ENCODE results near the gene MGAM2. TPM values are rescaled to one million over a fixed set of nuclear protein-coding genes. Genes with fewer than 3 reads are reported as not detected.

MGAM2 gene
- 1 to 10 TPM in 3 of 4 donors, under 1 TPM in 1; under 0.01 to 7.3 (median 2.3) TPM for total RNA-seq

GRCh38 chr7:142111499-142111898 is at the start of gene MGAM2:
Gene MGAM2, plus strand, starts transcription at chr7:142111718. Its CDS starts 5,156 bp downstream, at chr7:142116874.
- no peaks in the 10 kb centered on the region for H3K27me3 ChIP-seq
- no peaks in the 10 kb centered on the region for H3K9me3 ChIP-seq
- H3K4me1 ChIP-seq: no peaks in the 10 kb centered on the region
- H3K36me3 ChIP-seq: no peaks in the 10 kb centered on the region
- no peak for DNase-seq (ENCODE audit: low spot score in 2 of 2)
- TF ChIP-seq POLR2A (IDR thresholded peaks at IDR 0.05): no peak
- no peak for TF ChIP-seq CTCF (IDR thresholded peaks at IDR 0.05)
- TF ChIP-seq EP300 (IDR thresholded peaks at IDR 0.05): no peak
- H3K4me3 ChIP-seq: peak within 1 kb of the TSS in 1 of 4 donors; percentile 4
- H3K27ac ChIP-seq: peak within 1 kb of the TSS in 1 of 4 donors; percentile 1
- WGBS, 2 donors: 53 to 58% methylated on average over 4 of the region's 4 CpGs

GRCh38 chr7:142063551-142064442 is 47.7 kb upstream of the MGAM2 start:
- DNase-seq (ENCODE audit: low spot score in 2 of 2): no peak
- H3K27ac ChIP-seq: no peak overlapping the region
- 61 to 66% methylated on average over 12 of the region's 12 CpGs for WGBS, 2 donors
- no peaks in the 10 kb centered on the region for H3K27me3 ChIP-seq
- no peaks in the 10 kb centered on the region for H3K9me3 ChIP-seq
- TF ChIP-seq EP300 (IDR thresholded peaks at IDR 0.05) (no peak), POLR2A (IDR thresholded peaks at IDR 0.05) (no peak), CTCF (IDR thresholded peaks at IDR 0.05) (no peak)
- no peaks in the 10 kb centered on the region for H3K4me1 ChIP-seq
- no peaks in the 10 kb centered on the region for H3K36me3 ChIP-seq
- no peak overlapping the region for H3K4me3 ChIP-seq

GRCh38 chr7:142066536-142066935 is 45.0 kb upstream of the MGAM2 start:
- H3K27ac ChIP-seq: no peak overlapping the region
- no peaks in the 10 kb centered on the region for H3K36me3 ChIP-seq
- no peak overlapping the region for H3K4me3 ChIP-seq
- no peak for DNase-seq (ENCODE audit: low spot score in 2 of 2)
- WGBS, 2 donors: 89 to 90% methylated on average over 8 of the region's 8 CpGs
- H3K27me3 ChIP-seq: no peaks in the 10 kb centered on the region
- TF ChIP-seq CTCF (IDR thresholded peaks at IDR 0.05) (no peak), POLR2A (IDR thresholded peaks at IDR 0.05) (no peak), EP300 (IDR thresholded peaks at IDR 0.05) (no peak)
- H3K4me1 ChIP-seq: no peaks in the 10 kb centered on the region
- no peaks in the 10 kb centered on the region for H3K9me3 ChIP-seq

GRCh38 chr7:142077762-142078161 is 33.8 kb upstream of the MGAM2 start:
- DNase-seq (ENCODE audit: low spot score in 2 of 2): no peak
- H3K36me3 ChIP-seq: no peaks in the 10 kb centered on the region
- H3K27me3 ChIP-seq: no peaks in the 10 kb centered on the region
- TF ChIP-seq POLR2A (IDR thresholded peaks at IDR 0.05) (no peak), EP300 (IDR thresholded peaks at IDR 0.05) (no peak), CTCF (IDR thresholded peaks at IDR 0.05) (no peak)
- H3K9me3 ChIP-seq: no peaks in the 10 kb centered on the region
- H3K4me1 ChIP-seq: no peaks in the 10 kb centered on the region
- H3K27ac ChIP-seq: no peak overlapping the region
- 97 to 98% methylated on average over 4 of the region's 4 CpGs for WGBS, 2 donors
- H3K4me3 ChIP-seq: no peak overlapping the region

GRCh38 chr7:142083605-142084004 is 27.9 kb upstream of the MGAM2 start:
- no peak for TF ChIP-seq CTCF (IDR thresholded peaks at IDR 0.05)
- TF ChIP-seq EP300 (IDR thresholded peaks at IDR 0.05): no peak
- TF ChIP-seq POLR2A (IDR thresholded peaks at IDR 0.05): no peak
- Histone ChIP-seq H3K9me3 (no peaks in the 10 kb centered on the region), H3K4me3 (no peak overlapping the region), H3K27me3 (no peaks in the 10 kb centered on the region), H3K27ac (no peak overlapping the region), H3K4me1 (no peaks in the 10 kb centered on the region), H3K36me3 (no peaks in the 10 kb centered on the region)
- WGBS, 2 donors: 91 to 92% methylated on average over 1 of the region's 1 CpG
- no peak for DNase-seq (ENCODE audit: low spot score in 2 of 2)
